ENCODE results near the gene CUZD1. TPM values are rescaled to one million over a fixed set of nuclear protein-coding genes. Genes with fewer than 3 reads are reported as not detected.

The CUZD1 gene
- total RNA-seq, 1 donor from 2014 or later, result 2.9 TPM

DNA sequence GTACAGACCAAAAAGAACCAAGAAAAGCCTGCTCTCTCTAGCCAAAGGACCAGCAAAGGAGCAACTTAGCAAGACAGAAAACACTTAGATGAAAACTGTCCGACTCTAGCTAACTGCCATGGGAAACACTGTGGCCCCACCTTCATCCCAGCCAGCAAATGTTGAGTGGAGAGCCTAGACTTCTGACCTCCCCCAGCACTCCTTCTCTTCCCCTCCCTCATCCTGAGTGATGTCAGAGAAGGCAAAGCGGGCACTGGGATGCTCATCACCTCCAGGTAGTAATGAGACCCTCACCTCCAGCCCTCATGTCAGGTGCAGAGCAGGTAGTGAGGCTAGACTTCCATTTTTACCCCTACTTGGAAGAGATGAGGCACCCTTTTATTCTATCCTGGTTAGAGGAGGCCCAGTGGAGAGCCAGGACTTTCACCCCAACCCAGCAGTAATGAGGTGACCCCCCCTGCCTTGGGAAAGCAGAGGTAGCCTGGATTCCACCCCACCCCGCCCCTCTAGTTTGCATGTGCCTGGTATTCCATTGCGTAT lies 16.9 kb downstream of the CUZD1 start:
- no peaks in the 10 kb centered on the region for H3K9me3 Mint-ChIP-seq

DNA sequence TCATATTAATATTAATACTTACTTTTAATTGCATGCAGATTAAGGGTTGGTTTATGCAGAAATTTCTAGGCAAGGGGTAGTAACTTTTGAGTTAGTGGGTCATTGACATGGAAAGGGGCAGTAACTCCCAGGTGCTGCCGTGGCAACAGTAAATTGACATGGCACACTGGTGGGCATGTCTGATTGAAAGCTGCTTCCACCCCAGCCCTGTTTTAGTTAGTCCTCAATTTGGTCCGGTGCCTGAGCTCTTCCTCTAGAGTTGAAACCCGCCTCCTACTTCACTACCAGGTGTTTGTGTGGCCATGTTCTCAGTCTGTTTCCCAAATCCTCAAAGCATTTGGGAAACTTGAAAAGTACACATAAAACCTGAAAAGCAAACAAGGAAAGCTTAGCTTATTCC lies 18.4 kb downstream of the CUZD1 start:
- Mint-ChIP-seq H3K4me1 (ENCODE audit: low read depth) (no peaks in the 10 kb centered on the region), H3K4me3 (ENCODE audit: low read depth) (no peak overlapping the region), H3K36me3 (ENCODE audit: low read depth) (peaks cover 17% of the 10 kb centered on the region), H3K9me3 (no peaks in the 10 kb centered on the region), H3K27ac (no peak overlapping the region), H3K27me3 (ENCODE audit: low read depth) (peaks cover 7% of the 10 kb centered on the region)
- intact Hi-C loops (cut with micrococcal nuclease), result no loop called here
- DNase-seq (ENCODE audit: low spot score), result no peak

More for the DNA sequence above, 16.9 kb downstream of the CUZD1 start:
- peaks cover 7% of the 10 kb centered on the region for H3K27me3 Mint-ChIP-seq (ENCODE audit: low read depth)
- H3K27ac Mint-ChIP-seq, result no peak overlapping the region
- no peaks in the 10 kb centered on the region for H3K4me1 Mint-ChIP-seq (ENCODE audit: low read depth)
- H3K36me3 Mint-ChIP-seq (ENCODE audit: low read depth), result peaks cover 26% of the 10 kb centered on the region
- intact Hi-C loops (cut with micrococcal nuclease), result no loop called here
- no peak overlapping the region for H3K4me3 Mint-ChIP-seq (ENCODE audit: low read depth)
- no peak for DNase-seq (ENCODE audit: low spot score)

- Mint-ChIP-seq H3K9me3 (no peaks in the 10 kb centered on the region), H3K27ac (no peak overlapping the region), H3K36me3 (ENCODE audit: low read depth) (no peaks in the 10 kb centered on the region), H3K27me3 (ENCODE audit: low read depth) (peaks cover 13% of the 10 kb centered on the region), H3K4me1 (ENCODE audit: low read depth) (no peaks in the 10 kb centered on the region), H3K4me3 (ENCODE audit: low read depth) (no peak overlapping the region)
- DNase-seq (ENCODE audit: low spot score), result no peak
- intact Hi-C loops (cut with micrococcal nuclease), result no loop called here
Measured at GRCh38 chr10:122822973-122823690, 22.5 kb downstream of the CUZD1 start.

DNA sequence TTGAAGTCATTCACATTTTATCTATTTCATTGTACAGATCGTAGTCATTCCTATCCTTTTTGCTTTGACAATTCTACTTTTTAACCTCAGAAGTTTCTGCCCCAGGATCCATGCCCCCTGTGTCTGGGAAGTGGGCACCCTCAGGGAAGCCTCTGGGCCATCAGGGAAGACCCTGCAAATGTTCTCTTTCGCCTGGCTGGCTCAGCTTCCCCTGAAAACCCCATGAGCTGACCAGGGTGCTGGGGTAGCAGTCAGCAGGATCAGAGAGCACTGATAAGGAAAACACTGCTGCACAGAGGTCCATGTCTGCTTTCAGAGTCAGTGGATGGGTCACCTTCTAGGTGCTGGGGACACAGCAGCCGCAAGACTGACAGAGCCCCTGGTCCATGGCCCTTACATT lies 23.8 kb downstream of the CUZD1 start:
- Mint-ChIP-seq H3K4me3 (ENCODE audit: low read depth) (no peak overlapping the region), H3K4me1 (ENCODE audit: low read depth) (no peaks in the 10 kb centered on the region), H3K36me3 (ENCODE audit: low read depth) (no peaks in the 10 kb centered on the region), H3K27me3 (ENCODE audit: low read depth) (peaks cover 21% of the 10 kb centered on the region), H3K27ac (no peak overlapping the region), H3K9me3 (no peaks in the 10 kb centered on the region)
- DNase-seq (ENCODE audit: low spot score), result no peak
- intact Hi-C loops (cut with micrococcal nuclease), result no loop called here

DNA sequence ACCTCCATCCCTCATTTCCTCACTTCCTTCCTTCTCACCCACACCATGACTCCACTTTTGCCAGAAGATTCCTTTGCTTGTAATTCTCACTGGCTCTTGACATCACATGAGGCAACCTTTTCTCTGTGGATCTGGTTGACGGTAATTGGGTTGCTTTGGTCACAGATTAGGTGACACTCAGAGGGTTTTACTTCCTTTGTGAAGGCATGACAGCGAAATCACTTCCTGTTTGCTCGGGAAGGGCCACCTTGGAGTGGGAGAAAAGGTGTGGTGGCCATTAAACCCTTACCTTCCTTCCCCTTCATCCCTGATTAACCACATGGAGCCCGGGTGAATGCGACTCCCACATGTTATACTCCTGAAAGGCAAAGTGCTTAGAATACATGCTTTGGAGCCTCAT lies 30.2 kb downstream of the CUZD1 start:
- intact Hi-C loops (cut with micrococcal nuclease), result no loop called here
- no peak overlapping the region for H3K27ac Mint-ChIP-seq
- H3K36me3 Mint-ChIP-seq (ENCODE audit: low read depth), result no peaks in the 10 kb centered on the region
- DNase-seq (ENCODE audit: low spot score), result no peak
- no peak overlapping the region for H3K4me3 Mint-ChIP-seq (ENCODE audit: low read depth)
- peaks cover 18% of the 10 kb centered on the region for H3K27me3 Mint-ChIP-seq (ENCODE audit: low read depth)
- H3K9me3 Mint-ChIP-seq, result no peaks in the 10 kb centered on the region
- no peaks in the 10 kb centered on the region for H3K4me1 Mint-ChIP-seq (ENCODE audit: low read depth)

GRCh38 chr10:122814493-122814892 lies 31.2 kb downstream of the CUZD1 start:
- H3K27ac Mint-ChIP-seq, result no peak overlapping the region
- DNase-seq (ENCODE audit: low spot score), result no peak

DNA sequence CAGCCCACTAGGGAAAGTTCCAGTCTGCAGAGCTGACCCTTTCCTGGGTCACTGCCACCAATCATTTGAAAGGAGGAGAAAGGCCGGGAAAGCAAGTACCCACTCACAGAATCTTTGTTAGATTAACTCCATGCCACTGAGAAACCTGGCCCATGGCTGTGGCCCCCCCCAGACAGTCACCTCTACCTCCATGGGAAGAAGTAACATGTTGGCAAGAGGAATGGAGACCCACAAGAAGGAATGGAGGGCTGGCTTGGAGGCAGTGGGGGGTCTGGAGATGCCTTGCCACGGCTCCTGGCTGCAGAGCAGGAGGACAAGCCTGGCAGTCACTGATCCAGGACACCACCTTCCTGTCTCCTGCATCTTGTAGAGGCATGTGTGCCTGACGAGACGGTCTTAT lies 32.9 kb downstream of the CUZD1 start:
- H3K27me3 Mint-ChIP-seq (ENCODE audit: low read depth), result peaks cover 9% of the 10 kb centered on the region
- no peak overlapping the region for H3K4me3 Mint-ChIP-seq (ENCODE audit: low read depth)
- no peak for DNase-seq (ENCODE audit: low spot score)
- intact Hi-C loops (cut with micrococcal nuclease), result no loop called here
- H3K36me3 Mint-ChIP-seq (ENCODE audit: low read depth), result no peaks in the 10 kb centered on the region
- H3K27ac Mint-ChIP-seq, result no peak overlapping the region
- no peaks in the 10 kb centered on the region for H3K4me1 Mint-ChIP-seq (ENCODE audit: low read depth)
- H3K9me3 Mint-ChIP-seq, result no peaks in the 10 kb centered on the region

More at GRCh38 chr10:122814493-122814892, 31.2 kb downstream of the CUZD1 start:
- Mint-ChIP-seq H3K36me3 (ENCODE audit: low read depth) (no peaks in the 10 kb centered on the region), H3K4me3 (ENCODE audit: low read depth) (no peak overlapping the region), H3K9me3 (no peaks in the 10 kb centered on the region), H3K4me1 (ENCODE audit: low read depth) (no peaks in the 10 kb centered on the region), H3K27me3 (ENCODE audit: low read depth) (peaks cover 18% of the 10 kb centered on the region)
- intact Hi-C loops (cut with micrococcal nuclease), result no loop called here

- H3K36me3 Mint-ChIP-seq (ENCODE audit: low read depth), result no peaks in the 10 kb centered on the region
- H3K4me3 Mint-ChIP-seq (ENCODE audit: low read depth), result no peak overlapping the region
- no peaks in the 10 kb centered on the region for H3K9me3 Mint-ChIP-seq
- no peak for DNase-seq (ENCODE audit: low spot score)
- intact Hi-C loops (cut with micrococcal nuclease), result no loop called here
- H3K27me3 Mint-ChIP-seq (ENCODE audit: low read depth), result no peaks in the 10 kb centered on the region
- no peak overlapping the region for H3K27ac Mint-ChIP-seq
- H3K4me1 Mint-ChIP-seq (ENCODE audit: low read depth), result no peaks in the 10 kb centered on the region
Measured at GRCh38 chr10:122802282-122802681, 43.4 kb downstream of the CUZD1 start.

GRCh38 chr10:122798704-122799231 lies 46.9 kb downstream of the CUZD1 start:
- Mint-ChIP-seq H3K27me3 (ENCODE audit: low read depth) (no peaks in the 10 kb centered on the region), H3K9me3 (no peaks in the 10 kb centered on the region), H3K4me3 (ENCODE audit: low read depth) (no peak overlapping the region), H3K36me3 (ENCODE audit: low read depth) (no peaks in the 10 kb centered on the region), H3K27ac (no peak overlapping the region), H3K4me1 (ENCODE audit: low read depth) (no peaks in the 10 kb centered on the region)
- intact Hi-C loops (cut with micrococcal nuclease), result no loop called here
- DNase-seq (ENCODE audit: low spot score), result no peak

GRCh38 chr10:122796796-122797195 lies 48.9 kb downstream of the CUZD1 start:
- Mint-ChIP-seq H3K27ac (no peak overlapping the region), H3K4me1 (ENCODE audit: low read depth) (no peaks in the 10 kb centered on the region), H3K36me3 (ENCODE audit: low read depth) (no peaks in the 10 kb centered on the region), H3K27me3 (ENCODE audit: low read depth) (no peaks in the 10 kb centered on the region), H3K9me3 (no peaks in the 10 kb centered on the region), H3K4me3 (ENCODE audit: low read depth) (no peak overlapping the region)
- intact Hi-C loops (cut with micrococcal nuclease), result no loop called here
- DNase-seq (ENCODE audit: low spot score), result no peak

DNA sequence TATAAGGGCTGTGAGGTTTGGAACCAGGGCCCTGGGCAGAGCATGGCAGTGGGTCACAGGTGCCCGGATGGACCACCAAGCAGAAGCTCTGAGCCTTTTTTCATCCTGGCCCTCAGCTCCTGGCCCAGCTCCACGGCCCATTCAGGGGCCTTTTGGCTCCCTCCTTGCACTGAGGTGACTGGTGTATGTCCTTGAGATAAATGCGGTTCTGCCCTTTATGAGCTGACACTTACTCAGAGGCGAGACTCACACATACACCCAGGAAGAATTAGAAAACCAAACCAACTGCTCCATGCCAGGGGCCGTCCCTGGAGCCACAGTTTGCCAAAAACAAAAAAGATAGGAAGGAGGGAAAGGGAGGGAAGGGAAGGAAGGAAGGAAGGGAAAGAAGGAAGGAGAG lies 49.7 kb downstream of the CUZD1 start:
- no peak overlapping the region for H3K4me3 Mint-ChIP-seq (ENCODE audit: low read depth)
- no peaks in the 10 kb centered on the region for H3K9me3 Mint-ChIP-seq
- no peaks in the 10 kb centered on the region for H3K4me1 Mint-ChIP-seq (ENCODE audit: low read depth)
- H3K36me3 Mint-ChIP-seq (ENCODE audit: low read depth), result no peaks in the 10 kb centered on the region
- no peaks in the 10 kb centered on the region for H3K27me3 Mint-ChIP-seq (ENCODE audit: low read depth)
- H3K27ac Mint-ChIP-seq, result no peak overlapping the region
- intact Hi-C loops (cut with micrococcal nuclease), result no loop called here
- DNase-seq (ENCODE audit: low spot score), result no peak

DNA sequence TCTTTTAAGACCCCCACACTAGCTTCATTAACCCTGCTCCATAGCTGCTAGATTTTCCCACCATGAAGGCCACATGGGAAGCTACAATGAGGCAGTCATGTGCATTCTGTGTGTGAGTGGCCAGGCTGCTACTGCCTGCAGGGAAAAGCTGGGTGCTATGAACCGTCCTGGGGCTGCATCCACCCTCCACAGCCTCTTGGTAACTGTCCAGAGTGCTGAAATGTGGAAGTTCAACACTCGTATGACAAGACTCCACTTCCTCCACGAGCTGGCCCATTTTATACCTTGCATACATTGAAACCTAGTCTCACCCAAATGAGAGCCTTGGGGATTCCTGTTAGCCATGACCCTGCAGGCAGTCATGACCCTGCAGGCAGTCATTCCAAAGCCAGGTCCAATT lies 59.4 kb downstream of the CUZD1 start:
- H3K4me3 Mint-ChIP-seq (ENCODE audit: low read depth), result no peak overlapping the region
- H3K36me3 Mint-ChIP-seq (ENCODE audit: low read depth), result no peaks in the 10 kb centered on the region
- DNase-seq (ENCODE audit: low spot score), result no peak
- no peak overlapping the region for H3K27ac Mint-ChIP-seq
- intact Hi-C loops (cut with micrococcal nuclease), result no loop called here
- no peaks in the 10 kb centered on the region for H3K4me1 Mint-ChIP-seq (ENCODE audit: low read depth)
- H3K9me3 Mint-ChIP-seq, result no peaks in the 10 kb centered on the region
- H3K27me3 Mint-ChIP-seq (ENCODE audit: low read depth), result peaks cover 2% of the 10 kb centered on the region

DNA sequence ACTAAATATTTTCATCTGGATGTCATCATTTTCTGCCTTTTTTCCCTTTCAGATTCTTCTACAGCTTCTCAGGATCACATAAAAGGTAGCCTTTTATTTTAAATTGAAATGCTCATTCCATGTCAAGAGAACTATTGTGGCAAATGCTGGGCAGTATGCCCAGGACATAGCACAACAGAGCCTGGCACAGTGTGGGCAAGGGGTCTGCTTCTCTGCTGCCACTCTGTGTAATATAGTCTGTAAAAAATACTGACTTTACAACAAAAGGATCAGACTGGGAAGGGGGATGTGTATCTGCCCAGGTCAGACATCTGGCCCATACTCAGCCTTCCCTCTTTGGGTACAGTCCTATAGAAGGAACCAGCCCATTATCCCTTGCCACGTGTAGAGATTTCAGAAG lies 62.7 kb downstream of the CUZD1 start:
- Mint-ChIP-seq H3K27me3 (ENCODE audit: low read depth) (peaks cover 2% of the 10 kb centered on the region), H3K4me3 (ENCODE audit: low read depth) (no peak overlapping the region), H3K4me1 (ENCODE audit: low read depth) (no peaks in the 10 kb centered on the region), H3K9me3 (no peaks in the 10 kb centered on the region), H3K36me3 (ENCODE audit: low read depth) (no peaks in the 10 kb centered on the region), H3K27ac (no peak overlapping the region)
- no peak for DNase-seq (ENCODE audit: low spot score)
- intact Hi-C loops (cut with micrococcal nuclease), result no loop called here
